Mesodermal cell (in vitro differentiated cells): ENCODE measurements around the gene F10.
A peak's percentile ranks its signal among the peaks of the same experiment; 100 is the strongest.

Experiments
- H3K27ac ChIP-seq: 2 replicates; pipeline ENCODE4 v1.7.0; 2013; ENCODE audit warnings: mild to moderate bottlenecking, low read depth, low read length, moderate library complexity; ENCODE audit not compliant: severe bottlenecking
- H3K36me3 ChIP-seq: 2 replicates; pipeline ENCODE4 v1.7.1; 2013; ENCODE audit warnings: mild to moderate bottlenecking, low read length, moderate library complexity; ENCODE audit not compliant: control insufficient read depth, insufficient read depth
- H3K4me1 ChIP-seq: one replicate; pipeline ENCODE4 v1.7.1; 2013; ENCODE audit warnings: mild to moderate bottlenecking, low read length; ENCODE audit not compliant: insufficient read depth, control insufficient read depth, poor library complexity, severe bottlenecking
- H3K4me3 ChIP-seq: 2 replicates; pipeline ENCODE4 v1.7.0; 2013; ENCODE audit warnings: low read length, control low read depth, mild to moderate bottlenecking; ENCODE audit not compliant: insufficient read depth, poor library complexity, severe bottlenecking; ENCODE audit errors: extremely low read depth
- H3K9me3 ChIP-seq: 2 replicates; pipeline ENCODE4 v1.7.1; 2013; ENCODE audit warnings: mild to moderate bottlenecking, low read length, moderate library complexity; ENCODE audit not compliant: control insufficient read depth
- WGBS, 2 experiments: methylation state at CpG; one replicate each; pipeline ENCODE4 v1.1.5; 2013; ENCODE audit warnings: missing lambda C conversion rate in 2 of 2; ENCODE audit not compliant: insufficient coverage in 2 of 2; 5-methylcytosine and 5-hydroxymethylcytosine counted together

The F10 gene

GRCh38 chr13:113167155-113167554 lies 44.6 kb downstream of the F10 start:
- no peaks in the 10 kb centered on the region for H3K9me3 ChIP-seq
- peaks cover 35% of the 10 kb centered on the region for H3K36me3 ChIP-seq
- H3K4me1 ChIP-seq: peaks cover 7% of the 10 kb centered on the region
- 92 to 94% methylated on average over 5 to 6 of the region's 10 CpGs for WGBS, 2 experiments
- no peak overlapping the region for H3K27ac ChIP-seq
- H3K4me3 ChIP-seq: no peak overlapping the region

GRCh38 chr13:113167575-113167974 lies 45.0 kb downstream of the F10 start:
- peaks cover 7% of the 10 kb centered on the region for H3K4me1 ChIP-seq
- WGBS, 2 experiments: no CpG with 5 or more reads among the region's 3 CpGs
- peaks cover 39% of the 10 kb centered on the region for H3K36me3 ChIP-seq
- no peak overlapping the region for H3K27ac ChIP-seq
- no peak overlapping the region for H3K4me3 ChIP-seq
- no peaks in the 10 kb centered on the region for H3K9me3 ChIP-seq

GRCh38 chr13:113168211-113168610 lies 45.6 kb downstream of the F10 start:
- H3K9me3 ChIP-seq: no peaks in the 10 kb centered on the region
- peaks cover 7% of the 10 kb centered on the region for H3K4me1 ChIP-seq
- H3K36me3 ChIP-seq: peaks cover 45% of the 10 kb centered on the region
- WGBS, 2 experiments: 97 to 100% methylated on average over 5 of the region's 7 CpGs
- H3K4me3 ChIP-seq: no peak overlapping the region
- no peak overlapping the region for H3K27ac ChIP-seq

- Histone ChIP-seq H3K9me3 (no peaks in the 10 kb centered on the region), H3K36me3 (peaks cover 45% of the 10 kb centered on the region), H3K27ac (peak overlapping the region; percentile 5), H3K4me1 (peaks cover 7% of the 10 kb centered on the region), H3K4me3 (no peak overlapping the region)
- WGBS, 2 experiments: 90 to 93% methylated on average over 7 to 9 of the region's 13 CpGs
Measured at GRCh38 chr13:113169277-113170272, 47.0 kb downstream of the F10 start.

- 92 to 100% methylated on average over 3 of the region's 5 CpGs for WGBS, 2 experiments
- peaks cover 7% of the 10 kb centered on the region for H3K4me1 ChIP-seq
- H3K36me3 ChIP-seq: peaks cover 54% of the 10 kb centered on the region
- no peak overlapping the region for H3K27ac ChIP-seq
- H3K9me3 ChIP-seq: no peaks in the 10 kb centered on the region
- no peak overlapping the region for H3K4me3 ChIP-seq
Measured at GRCh38 chr13:113170511-113170910, 47.9 kb downstream of the F10 start.

GRCh38 chr13:113171250-113172125 lies 48.9 kb downstream of the F10 start:
- H3K4me3 ChIP-seq: no peak overlapping the region
- no peak overlapping the region for H3K27ac ChIP-seq
- peaks cover 7% of the 10 kb centered on the region for H3K4me1 ChIP-seq
- no peaks in the 10 kb centered on the region for H3K9me3 ChIP-seq
- H3K36me3 ChIP-seq: peaks cover 63% of the 10 kb centered on the region
- WGBS, 2 experiments: 95% methylated on average over 32 to 34 of the region's 34 CpGs

- Histone ChIP-seq H3K4me1 (peaks cover 12% of the 10 kb centered on the region), H3K9me3 (no peaks in the 10 kb centered on the region), H3K4me3 (no peak overlapping the region), H3K36me3 (peaks cover 66% of the 10 kb centered on the region), H3K27ac (no peak overlapping the region)
- 94 to 98% methylated on average over 11 to 13 of the region's 13 CpGs for WGBS, 2 experiments
Measured at GRCh38 chr13:113172419-113172926, 49.9 kb downstream of the F10 start.

GRCh38 chr13:113176280-113176679 lies 53.7 kb downstream of the F10 start:
- H3K4me1 ChIP-seq: peaks cover 34% of the 10 kb centered on the region
- WGBS, 2 experiments: 93 to 100% methylated on average over 3 of the region's 5 CpGs
- no peak overlapping the region for H3K27ac ChIP-seq
- peaks cover 76% of the 10 kb centered on the region for H3K36me3 ChIP-seq
- H3K9me3 ChIP-seq: no peaks in the 10 kb centered on the region
- no peak overlapping the region for H3K4me3 ChIP-seq

- Histone ChIP-seq H3K36me3 (peaks cover 76% of the 10 kb centered on the region), H3K4me1 (peaks cover 34% of the 10 kb centered on the region), H3K4me3 (no peak overlapping the region), H3K27ac (no peak overlapping the region), H3K9me3 (no peaks in the 10 kb centered on the region)
- WGBS, 2 experiments: 96 to 100% methylated on average over 5 to 6 of the region's 14 CpGs
Measured at GRCh38 chr13:113176822-113177221, 54.2 kb downstream of the F10 start.

- 85 to 90% methylated on average over 12 to 14 of the region's 25 CpGs for WGBS, 2 experiments
- no peak overlapping the region for H3K4me3 ChIP-seq
- H3K9me3 ChIP-seq: no peaks in the 10 kb centered on the region
- H3K27ac ChIP-seq: peak overlapping the region; percentile 94
- peaks cover 76% of the 10 kb centered on the region for H3K36me3 ChIP-seq
- H3K4me1 ChIP-seq: peaks cover 34% of the 10 kb centered on the region
Measured at GRCh38 chr13:113178070-113178895, 55.7 kb downstream of the F10 start.
